Ishikawa (cell line): Measurements from ENCODE around the gene TTLL13.

Source experiments
- EP300 ChIP-seq: IDR thresholded peaks from 2 replicates; pipeline ENCODE4 v1.6.1; 2012; ENCODE audit warnings: borderline replicate concordance
- FOXM1 ChIP-seq: IDR thresholded peaks from 2 replicates; pipeline ENCODE4 v1.6.1; 2012; ENCODE audit warnings: low read depth, borderline replicate concordance
- TEAD4 ChIP-seq: IDR thresholded peaks from 2 replicates; pipeline ENCODE4 v1.6.1; 2012

GRCh38 chr15:90257776-90258175 is 8.4 kb downstream of the TTLL13 start:
- TF ChIP-seq TEAD4 (no peak), FOXM1 (no peak), EP300 (no peak)
